Ishikawa (cell line): ENCODE measurements around the gene NAA50.

Experiments
- CEBPB ChIP-seq: IDR thresholded peaks from 2 replicates; pipeline ENCODE4 v1.6.1; 2012
- CREB1 ChIP-seq: IDR thresholded peaks from 2 replicates; pipeline ENCODE4 v1.6.1; 2012; ENCODE audit warnings: low read depth
- EGR1 ChIP-seq: IDR thresholded peaks from 2 replicates; pipeline ENCODE4 v1.6.1; 2012
- EP300 ChIP-seq: IDR thresholded peaks from 2 replicates; pipeline ENCODE4 v1.6.1; 2012; ENCODE audit warnings: borderline replicate concordance
- FOXM1 ChIP-seq: IDR thresholded peaks from 2 replicates; pipeline ENCODE4 v1.6.1; 2012; ENCODE audit warnings: low read depth, borderline replicate concordance
- NFIC ChIP-seq: IDR thresholded peaks from 2 replicates; pipeline ENCODE4 v1.6.1; 2012
- RAD21 ChIP-seq: IDR thresholded peaks from 2 replicates; pipeline ENCODE4 v1.6.1; 2012; ENCODE audit warnings: low read depth
- REST ChIP-seq: IDR thresholded peaks from 2 replicates; pipeline ENCODE4 v1.6.1; 2012; ENCODE audit warnings: low read depth, mild to moderate bottlenecking
- TAF1 ChIP-seq: IDR thresholded peaks from 2 replicates; pipeline ENCODE4 v1.6.1; 2012; ENCODE audit warnings: low read depth, mild to moderate bottlenecking
- TCF12 ChIP-seq: IDR thresholded peaks from 2 replicates; pipeline ENCODE4 v1.6.1; 2012; ENCODE audit warnings: low read depth
- TEAD4 ChIP-seq: IDR thresholded peaks from 2 replicates; pipeline ENCODE4 v1.6.1; 2012
- USF1 ChIP-seq: IDR thresholded peaks from 2 replicates; pipeline ENCODE4 v1.6.1; 2012
- YY1 ChIP-seq: IDR thresholded peaks from 2 replicates; pipeline ENCODE4 v1.6.1; 2012; ENCODE audit warnings: low read depth
- ZBTB7A ChIP-seq: IDR thresholded peaks from 2 replicates; pipeline ENCODE4 v1.6.1; 2012; ENCODE audit warnings: low read depth
- TF ChIP-seq, protein P1 (sequence below): IDR thresholded peaks from 2 replicates; pipeline ENCODE4 v1.6.1; 2012

Gene NAA50

GRCh38 chr3:113741620-113742019 lies 4.4 kb downstream of the NAA50 start:
- TF ChIP-seq TEAD4 (no peak), USF1 (no peak), CREB1 (no peak), EP300 (no peak), TCF12 (no peak), RAD21 (no peak), NFIC (no peak), FOXM1 (no peak), EGR1 (no peak), ZBTB7A (no peak)

- TF ChIP-seq TAF1 (no peak), CEBPB (no peak), CREB1 (no peak), TEAD4 (no peak), EP300 (no peak), YY1 (no peak), TCF12 (no peak), USF1 (no peak), EGR1 (no peak), NFIC (no peak), ZBTB7A (no peak), RAD21 (no peak), FOXM1 (no peak), REST (no peak)
- TF ChIP-seq, protein P1, sequence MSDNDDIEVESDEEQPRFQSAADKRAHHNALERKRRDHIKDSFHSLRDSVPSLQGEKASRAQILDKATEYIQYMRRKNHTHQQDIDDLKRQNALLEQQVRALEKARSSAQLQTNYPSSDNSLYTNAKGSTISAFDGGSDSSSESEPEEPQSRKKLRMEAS: no peak
Observed at GRCh38 chr3:113741086-113741485, 5.0 kb downstream of the NAA50 start.

DNA sequence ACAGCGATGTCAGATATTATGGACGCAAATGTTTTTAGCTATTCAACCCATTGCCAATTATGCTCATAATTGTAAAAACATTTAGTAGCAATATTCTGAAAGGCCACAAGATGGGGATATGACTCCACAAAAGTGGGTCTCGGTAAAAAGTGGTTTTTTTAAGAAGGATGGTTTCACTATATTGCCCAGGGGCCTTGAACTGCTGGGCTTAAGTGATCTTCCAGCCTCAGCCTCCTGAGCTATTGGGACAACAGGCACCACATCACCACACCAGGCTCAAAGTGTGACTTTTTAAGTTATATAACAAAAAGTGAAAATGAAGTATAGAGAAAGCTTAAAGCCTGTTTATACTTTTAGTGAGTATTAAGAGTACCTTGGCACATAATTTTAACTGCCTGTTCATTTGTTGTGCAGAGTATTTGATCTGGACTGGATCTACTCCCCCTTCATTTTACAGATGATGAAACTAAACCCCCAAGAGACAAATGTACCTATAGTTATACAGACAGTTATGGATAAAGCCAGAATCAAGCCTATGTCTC lies 9.4 kb downstream of the NAA50 start:
- TF ChIP-seq REST (no peak), CREB1 (no peak), NFIC (no peak), EP300 (no peak), FOXM1 (no peak), USF1 (no peak), RAD21 (peak; percentile 70)

- TF ChIP-seq TAF1: no peak
- no peak for TF ChIP-seq YY1
- TF ChIP-seq USF1: no peak
- TF ChIP-seq TCF12: no peak
- TF ChIP-seq RAD21: no peak
- TF ChIP-seq CREB1: no peak
- no peak for TF ChIP-seq CEBPB
- no peak for TF ChIP-seq EP300
- TF ChIP-seq ZBTB7A: no peak
- TF ChIP-seq EGR1: no peak
- no peak for TF ChIP-seq NFIC
- no peak for TF ChIP-seq REST
- TF ChIP-seq FOXM1: no peak
- TF ChIP-seq, protein P1: no peak
- TF ChIP-seq TEAD4: no peak
Observed at GRCh38 chr3:113731694-113732093, 14.4 kb downstream of the NAA50 start.
